CD14-positive monocyte (primary cell): ENCODE measurements around the gene CDH22. TPM values are rescaled to one million over a fixed set of nuclear protein-coding genes. Genes with fewer than 3 reads are reported as not detected.

Experiments
- DNase-seq, 3 donors: peaks; one replicate each; pipeline ENCODE4 v3.0.0-alpha.2; 2011 to 2022
- H2AFZ ChIP-seq: 2 replicates; pipeline ENCODE4 v1.6.0; 2012; ENCODE audit warnings: mild to moderate bottlenecking, low read depth, low read length, inconsistent platforms; ENCODE audit not compliant: insufficient read depth, poor library complexity, severe bottlenecking
- H3K27ac ChIP-seq, 2 donors: 1 replicate in 1 of 2; 2 replicates in 1 of 2; pipeline ENCODE4 v1.5.1; 2012 to 2013; ENCODE audit warnings: low read length in 2 of 2, control low read depth in 1 of 2, inconsistent platforms in 1 of 2, low read depth in 1 of 2, mild to moderate bottlenecking in 1 of 2
- H3K27me3 ChIP-seq, 2 donors: one replicate each; pipeline versions ENCODE4 v1.6.0 to v1.6.1; 2011 to 2013; ENCODE audit warnings: low read length in 2 of 2; ENCODE audit not compliant: control insufficient read depth in 2 of 2, insufficient read depth in 2 of 2
- H3K36me3 ChIP-seq, 2 donors: replicated peaks in 1 of 2; 1 replicate in 1 of 2; 2 replicates in 1 of 2; pipeline versions ENCODE4 v1.5.1 to v1.6.1; 2012 to 2013; ENCODE audit warnings: low read length in 2 of 2, control low read depth in 1 of 2, inconsistent platforms in 1 of 2, mild to moderate bottlenecking in 1 of 2; ENCODE audit not compliant: insufficient read depth in 2 of 2, control insufficient read depth in 1 of 2
- H3K4me1 ChIP-seq, 2 donors: 1 replicate in 1 of 2; 2 replicates in 1 of 2; pipeline versions ENCODE4 v1.5.1 to v1.6.1; 2012 to 2013; ENCODE audit warnings: low read length in 2 of 2, control low read depth in 1 of 2, inconsistent platforms in 1 of 2, mild to moderate bottlenecking in 1 of 2, moderate library complexity in 1 of 2; ENCODE audit not compliant: insufficient read depth in 2 of 2, control insufficient read depth in 1 of 2
- H3K4me2 ChIP-seq: replicated peaks from 2 replicates; pipeline ENCODE3; 2012; ENCODE audit warnings: low read length, moderate library complexity, mild to moderate bottlenecking; ENCODE audit not compliant: poor library complexity, severe bottlenecking; ENCODE audit errors: extremely low read depth
- H3K4me3 ChIP-seq, 3 experiments: fragments of 200-600 bp in 1 of 3; sonication (generic) in 1 of 3; replicated peaks in 1 of 3; 1 replicate in 2 of 3; 2 replicates in 1 of 3; pipeline ENCODE4 v1.5.1; 2011 to 2013; ENCODE audit warnings: low read length in 3 of 3, mild to moderate bottlenecking in 3 of 3, control low read depth in 2 of 3, low read depth in 2 of 3, inconsistent platforms in 1 of 3, moderate library complexity in 1 of 3
- H3K79me2 ChIP-seq: 2 replicates; pipeline ENCODE4 v1.6.0; 2012; ENCODE audit warnings: mild to moderate bottlenecking, control low read depth, inconsistent platforms, low read length, moderate library complexity; ENCODE audit not compliant: insufficient read depth
- H3K9ac ChIP-seq: 2 replicates; pipeline ENCODE4 v1.6.0; 2017; ENCODE audit warnings: low read length, mild to moderate bottlenecking; ENCODE audit not compliant: insufficient read depth, poor library complexity, severe bottlenecking
- H3K9me3 ChIP-seq, 2 donors: replicated peaks in 1 of 2; 1 replicate in 1 of 2; 2 replicates in 1 of 2; pipeline versions ENCODE4 v1.5.1 to v1.6.1; 2012 to 2013; ENCODE audit warnings: low read length in 2 of 2, control low read depth in 1 of 2; ENCODE audit not compliant: control insufficient read depth in 1 of 2, insufficient read depth in 1 of 2
- H4K20me1 ChIP-seq: 2 replicates; pipeline ENCODE4 v1.6.0; 2012; ENCODE audit warnings: mild to moderate bottlenecking, low read length, control low read depth, moderate library complexity; ENCODE audit not compliant: insufficient read depth
- H3K27ac Mint-ChIP-seq, 7 donors: one replicate each; pipeline ENCODE4 v1.8.0; 2020; ENCODE audit warnings: mild to moderate bottlenecking in 7 of 7, mixed read lengths in 7 of 7, moderate library complexity in 6 of 7, inconsistent platforms in 2 of 7
- H3K27me3 Mint-ChIP-seq, 3 donors: one replicate each; pipeline ENCODE4 v1.8.0; 2021 to 2022; ENCODE audit warnings: low read depth in 3 of 3, mild to moderate bottlenecking in 3 of 3, mixed read lengths in 3 of 3, moderate library complexity in 3 of 3, inconsistent platforms in 1 of 3
- H3K36me3 Mint-ChIP-seq, 2 donors: one replicate each; pipeline ENCODE4 v1.8.0; 2020; ENCODE audit warnings: mixed read lengths in 2 of 2, inconsistent platforms in 1 of 2, mild to moderate bottlenecking in 1 of 2
- H3K4me1 Mint-ChIP-seq: one replicate; pipeline ENCODE4 v1.8.0; 2020; ENCODE audit warnings: mild to moderate bottlenecking, mixed read lengths
- H3K4me3 Mint-ChIP-seq, 2 donors: one replicate each; pipeline ENCODE4 v1.8.0; 2020; ENCODE audit warnings: mild to moderate bottlenecking in 2 of 2, mixed read lengths in 2 of 2, moderate library complexity in 1 of 2
- H3K9me3 Mint-ChIP-seq, 7 donors: one replicate each; pipeline ENCODE4 v1.8.0; 2020 to 2022; ENCODE audit warnings: mixed read lengths in 7 of 7, mild to moderate bottlenecking in 6 of 7, moderate library complexity in 6 of 7, inconsistent platforms in 2 of 7
- WGBS: methylation state at CpG from one replicate; pipeline ENCODE4 v1.1.5; 2013; ENCODE audit warnings: missing lambda C conversion rate; ENCODE audit not compliant: insufficient coverage; 5-methylcytosine and 5-hydroxymethylcytosine counted together
- intact Hi-C, 2 donors: fragments of 100-400 bp; cut with micrococcal nuclease; formaldehyde crosslinking; loops; one replicate each; pipeline versions ENCODE4 v1.15.0 to v1.15.1; 2023
- polyA plus RNA-seq, 3 donors: library from polyadenylated mRNA; depleted of rRNA in 1 of 3; unstranded in 2 of 3; stranded (reverse) in 1 of 3; fragments of 300-500 nt in 2 of 3; fragments of >200 nt in 1 of 3; fragmentation: Illumina TruSeq in 2 of 3; gene quantifications; 1 replicate in 2 of 3; 2 replicates in 1 of 3; pipeline ENCODE4 v1.2.3, GENCODE V29; 2012 to 2021
- TF ChIP-seq, protein P1 (sequence below): fragments of 200-600 bp; IDR thresholded peaks from one replicate; pipeline ENCODE4 v1.8.0; 2022; ENCODE audit warnings: antibody characterized with exemption, mild to moderate bottlenecking

CDH22 gene
- polyA plus RNA-seq, 3 donors, result not detected

DNA sequence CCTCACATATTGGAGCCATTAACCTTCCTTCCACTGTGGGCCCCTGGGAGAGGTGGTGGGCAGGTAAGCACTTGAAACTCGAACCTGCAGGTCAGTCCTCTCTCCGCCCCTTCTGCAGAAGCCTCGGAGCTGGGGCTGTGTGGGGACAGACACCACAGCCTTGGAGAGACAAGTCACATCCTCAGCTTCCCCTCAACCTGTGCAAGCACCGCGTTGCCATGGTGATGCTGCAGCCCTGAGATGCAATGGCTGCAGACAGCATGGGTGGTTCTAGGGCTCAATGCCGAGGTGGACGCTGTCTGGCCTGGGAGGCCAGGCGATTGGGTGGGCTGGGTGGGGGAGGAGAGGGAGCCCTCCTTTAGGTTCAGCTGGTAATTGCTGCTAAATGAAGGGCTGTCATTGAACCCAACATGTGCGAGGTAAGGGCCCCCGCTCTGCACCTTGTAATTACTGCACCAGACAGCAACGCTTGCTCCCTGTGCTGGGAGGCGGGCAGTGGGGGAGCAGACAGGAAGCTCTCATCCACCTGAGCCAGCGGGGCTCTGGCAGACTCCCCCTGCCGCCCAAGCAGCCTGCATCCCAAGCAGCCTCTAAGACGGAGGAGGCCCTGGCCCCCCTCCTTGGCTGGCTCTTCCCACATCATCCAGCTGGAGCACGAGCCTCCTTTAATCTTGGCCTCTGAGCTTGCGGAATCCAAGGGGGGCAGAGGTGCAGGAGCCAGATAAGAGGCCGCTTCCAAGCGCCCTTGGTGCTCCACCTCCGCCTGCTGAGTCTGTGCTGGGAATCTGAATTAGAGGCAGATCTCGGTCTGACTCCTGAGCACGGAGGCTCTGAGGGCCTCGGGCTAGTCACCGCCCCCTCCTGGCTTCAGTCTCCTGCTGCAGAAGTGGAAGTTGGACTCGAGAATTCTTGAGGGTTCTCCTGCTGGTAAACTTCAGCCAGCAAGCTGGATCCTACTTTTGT, 39.8 kb upstream of the CDH22 start:
- intact Hi-C loops, result loop anchor here (2.0 to 5.0 kb wide), 2 partner anchors 215 to 216 kb away; no protein-coding TSS in a partner anchor
- H3K4me1 ChIP-seq, result peaks cover 20 to 34% of the 10 kb centered on the region in 2 donors
- no peaks in the 10 kb centered on the region for H3K79me2 ChIP-seq
- no peak overlapping the region for H3K4me3 ChIP-seq
- Mint-ChIP-seq H3K4me3 (no peak overlapping the region), H3K36me3 (peaks cover 44 to 59% of the 10 kb centered on the region in 2 donors), H3K27me3 (peaks cover 11 to 16% (median 13%) of the 10 kb centered on the region in 3 donors), H3K27ac (no peak overlapping the region), H3K9me3 (peaks cover 0 to 2% (median 0%) of the 10 kb centered on the region in 7 donors), H3K4me1 (peaks cover 29% of the 10 kb centered on the region)
- WGBS, result 90% methylated on average over 20 of the region's 25 CpGs
- peaks cover 6 to 13% of the 10 kb centered on the region in 2 donors for H3K27me3 ChIP-seq
- no peaks in the 10 kb centered on the region for H3K9me3 ChIP-seq
- H3K36me3 ChIP-seq, result peaks cover 23 to 50% of the 10 kb centered on the region in 2 donors
- H2AFZ ChIP-seq, result no peak overlapping the region
- H3K9ac ChIP-seq, result no peak overlapping the region
- H4K20me1 ChIP-seq, result peaks cover 28% of the 10 kb centered on the region
- no peak overlapping the region for H3K27ac ChIP-seq
- no peak for DNase-seq
- no peak overlapping the region for H3K4me2 ChIP-seq
- TF ChIP-seq, protein P1, sequence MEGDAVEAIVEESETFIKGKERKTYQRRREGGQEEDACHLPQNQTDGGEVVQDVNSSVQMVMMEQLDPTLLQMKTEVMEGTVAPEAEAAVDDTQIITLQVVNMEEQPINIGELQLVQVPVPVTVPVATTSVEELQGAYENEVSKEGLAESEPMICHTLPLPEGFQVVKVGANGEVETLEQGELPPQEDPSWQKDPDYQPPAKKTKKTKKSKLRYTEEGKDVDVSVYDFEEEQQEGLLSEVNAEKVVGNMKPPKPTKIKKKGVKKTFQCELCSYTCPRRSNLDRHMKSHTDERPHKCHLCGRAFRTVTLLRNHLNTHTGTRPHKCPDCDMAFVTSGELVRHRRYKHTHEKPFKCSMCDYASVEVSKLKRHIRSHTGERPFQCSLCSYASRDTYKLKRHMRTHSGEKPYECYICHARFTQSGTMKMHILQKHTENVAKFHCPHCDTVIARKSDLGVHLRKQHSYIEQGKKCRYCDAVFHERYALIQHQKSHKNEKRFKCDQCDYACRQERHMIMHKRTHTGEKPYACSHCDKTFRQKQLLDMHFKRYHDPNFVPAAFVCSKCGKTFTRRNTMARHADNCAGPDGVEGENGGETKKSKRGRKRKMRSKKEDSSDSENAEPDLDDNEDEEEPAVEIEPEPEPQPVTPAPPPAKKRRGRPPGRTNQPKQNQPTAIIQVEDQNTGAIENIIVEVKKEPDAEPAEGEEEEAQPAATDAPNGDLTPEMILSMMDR, result no peak

DNA sequence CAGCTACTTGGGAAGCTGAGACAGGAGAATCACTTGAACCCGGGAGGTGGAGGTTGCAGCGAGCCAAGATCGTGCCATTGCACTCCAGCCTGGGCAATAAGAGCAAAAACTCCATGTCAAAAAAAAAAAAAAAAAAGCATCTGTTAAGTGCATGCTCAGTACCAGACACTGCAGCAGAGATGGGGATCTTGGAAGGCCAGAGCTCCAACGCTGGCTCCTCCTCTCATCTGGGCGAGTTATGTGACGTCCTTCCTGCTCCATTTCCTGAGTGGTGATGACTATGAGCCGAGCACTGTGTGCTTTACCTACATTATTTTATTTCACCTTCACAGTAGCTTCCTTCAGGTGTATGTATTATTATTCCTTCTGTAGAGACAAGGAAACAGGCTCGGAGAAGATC, 38.5 kb upstream of the CDH22 start:
- Mint-ChIP-seq H3K27ac (no peak overlapping the region), H3K36me3 (peaks cover 33 to 45% of the 10 kb centered on the region in 2 donors), H3K4me3 (no peak overlapping the region), H3K27me3 (peaks cover 23 to 30% (median 25%) of the 10 kb centered on the region in 3 donors), H3K4me1 (peaks cover 31% of the 10 kb centered on the region), H3K9me3 (peaks cover 0 to 2% (median 0%) of the 10 kb centered on the region in 7 donors)
- TF ChIP-seq, protein P1, result no peak
- Histone ChIP-seq H3K79me2 (no peaks in the 10 kb centered on the region), H3K4me3 (no peak overlapping the region), H2AFZ (no peak overlapping the region), H3K9me3 (no peaks in the 10 kb centered on the region), H3K36me3 (peaks cover 17 to 36% of the 10 kb centered on the region in 2 donors), H4K20me1 (peaks cover 24% of the 10 kb centered on the region), H3K4me2 (no peak overlapping the region), H3K27ac (no peak overlapping the region), H3K9ac (no peak overlapping the region), H3K4me1 (peaks cover 25 to 32% of the 10 kb centered on the region in 2 donors), H3K27me3 (peaks cover 8 to 25% of the 10 kb centered on the region in 2 donors)
- DNase-seq, result no peak
- 72% methylated on average over 4 of the region's 8 CpGs for WGBS
- intact Hi-C loops, result loop anchor here in 1 of 2 donors (5.0 kb wide), 1 partner anchor 214 kb away; no protein-coding TSS in a partner anchor
